ENCODE results near the gene CMTM1.

GRCh38 chr16:66600477-66600876 lies 34.2 kb downstream of the CMTM1 start:
- no peak for TF ChIP-seq CTCF (IDR thresholded peaks at IDR 0.05; ENCODE audit: low read length)
- TF ChIP-seq EZH2 (optimal IDR thresholded peaks at IDR 0.05; ENCODE audit: low read depth, low read length), result no peak
- TF ChIP-seq EZH2phosphoT487 (IDR thresholded peaks at IDR 0.05; ENCODE audit: low read length), result no peak
